Measurements from ENCODE around the gene NXPH1.
A peak's percentile ranks its signal among the peaks of the same experiment; 100 is the strongest.

NXPH1 gene

DNA sequence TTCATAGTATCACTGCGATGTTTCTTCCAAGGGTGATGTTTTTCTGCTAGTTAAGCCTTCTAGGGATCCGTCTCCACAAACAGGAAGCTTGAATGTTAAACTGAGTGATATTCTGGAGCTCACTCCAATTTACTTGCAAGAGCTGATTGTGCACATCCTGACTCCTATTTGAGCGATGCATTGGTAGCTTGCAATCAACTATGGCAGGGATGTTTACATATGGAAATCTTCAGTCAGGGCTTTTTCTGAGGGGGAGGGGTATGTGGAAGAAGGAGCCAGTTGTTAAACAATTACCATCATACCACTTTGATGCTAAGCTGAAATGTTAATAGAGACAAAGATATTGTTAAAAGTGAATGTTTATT, 43.2 kb upstream of the NXPH1 start:
- no peak overlapping the region for H3K4me3 ChIP-seq (ENCODE audit: low read length)
- TF ChIP-seq, protein P1, sequence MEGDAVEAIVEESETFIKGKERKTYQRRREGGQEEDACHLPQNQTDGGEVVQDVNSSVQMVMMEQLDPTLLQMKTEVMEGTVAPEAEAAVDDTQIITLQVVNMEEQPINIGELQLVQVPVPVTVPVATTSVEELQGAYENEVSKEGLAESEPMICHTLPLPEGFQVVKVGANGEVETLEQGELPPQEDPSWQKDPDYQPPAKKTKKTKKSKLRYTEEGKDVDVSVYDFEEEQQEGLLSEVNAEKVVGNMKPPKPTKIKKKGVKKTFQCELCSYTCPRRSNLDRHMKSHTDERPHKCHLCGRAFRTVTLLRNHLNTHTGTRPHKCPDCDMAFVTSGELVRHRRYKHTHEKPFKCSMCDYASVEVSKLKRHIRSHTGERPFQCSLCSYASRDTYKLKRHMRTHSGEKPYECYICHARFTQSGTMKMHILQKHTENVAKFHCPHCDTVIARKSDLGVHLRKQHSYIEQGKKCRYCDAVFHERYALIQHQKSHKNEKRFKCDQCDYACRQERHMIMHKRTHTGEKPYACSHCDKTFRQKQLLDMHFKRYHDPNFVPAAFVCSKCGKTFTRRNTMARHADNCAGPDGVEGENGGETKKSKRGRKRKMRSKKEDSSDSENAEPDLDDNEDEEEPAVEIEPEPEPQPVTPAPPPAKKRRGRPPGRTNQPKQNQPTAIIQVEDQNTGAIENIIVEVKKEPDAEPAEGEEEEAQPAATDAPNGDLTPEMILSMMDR (conservative IDR thresholded peaks at IDR 0.05; ENCODE audit: low read depth, low read length) = no peak
- no peak for DNase-seq (ENCODE audit: low read depth)

DNA sequence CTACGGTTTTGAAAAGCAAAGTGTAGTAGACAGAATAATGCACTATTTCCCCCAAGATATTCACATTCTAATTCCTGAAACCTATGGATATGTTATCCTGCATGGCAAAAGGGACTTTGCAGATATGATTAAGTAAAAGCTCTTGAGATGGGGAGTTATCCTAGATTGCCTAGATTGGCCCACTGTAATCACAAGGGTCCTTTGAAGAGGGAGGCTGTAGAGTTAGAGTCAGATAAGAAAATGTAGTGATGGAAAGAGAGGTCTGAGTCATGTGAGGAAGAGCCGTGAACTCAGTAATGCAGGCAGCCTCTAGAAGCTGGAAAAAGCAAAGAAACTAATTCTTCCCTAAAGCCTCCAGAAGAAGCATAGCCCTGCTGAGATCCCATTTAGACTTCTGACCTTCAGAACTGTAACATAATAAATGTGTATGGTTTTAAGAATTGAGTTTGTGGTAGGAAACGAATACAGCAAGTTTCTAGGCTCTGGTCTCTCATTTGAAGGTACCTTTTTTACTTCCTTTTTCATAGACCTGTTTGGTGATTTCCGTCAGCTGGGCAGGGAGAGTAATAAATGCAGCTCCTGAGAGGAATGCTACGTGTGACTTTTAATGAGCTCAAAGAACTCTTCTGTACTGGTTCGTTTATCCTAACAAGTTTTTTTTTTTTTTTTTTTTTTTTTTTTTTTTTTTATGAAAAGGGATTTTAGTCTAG, 41.9 kb upstream of the NXPH1 start:
- TF ChIP-seq, protein P1 (conservative IDR thresholded peaks at IDR 0.05; ENCODE audit: low read depth, low read length) = no peak
- DNase-seq (ENCODE audit: low read depth) = no peak
- no peak overlapping the region for H3K4me3 ChIP-seq (ENCODE audit: low read length)

DNA sequence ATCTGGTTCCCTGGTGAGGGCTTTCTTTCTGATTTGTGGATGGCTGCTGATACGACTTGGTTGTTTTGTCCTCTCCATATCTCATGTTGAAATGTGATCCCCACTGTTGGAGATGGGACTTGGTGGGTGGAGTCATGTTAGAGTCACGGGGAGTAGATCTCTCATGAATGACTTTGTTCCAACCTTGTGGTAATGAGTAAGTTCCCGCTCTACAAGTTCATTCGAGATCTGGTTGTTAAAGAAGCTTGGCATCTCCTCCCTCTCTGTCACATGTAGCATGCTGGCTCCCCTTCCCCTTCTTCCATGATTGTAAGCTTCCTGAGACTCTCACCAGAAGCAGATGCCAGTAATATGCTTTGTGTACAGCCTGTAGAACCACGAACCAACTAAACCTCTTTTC, 37.1 kb upstream of the NXPH1 start:
- DNase-seq (ENCODE audit: low read depth) = no peak
- H3K4me3 ChIP-seq (ENCODE audit: low read length) = no peak overlapping the region
- TF ChIP-seq, protein P1 (conservative IDR thresholded peaks at IDR 0.05; ENCODE audit: low read depth, low read length) = no peak

DNA sequence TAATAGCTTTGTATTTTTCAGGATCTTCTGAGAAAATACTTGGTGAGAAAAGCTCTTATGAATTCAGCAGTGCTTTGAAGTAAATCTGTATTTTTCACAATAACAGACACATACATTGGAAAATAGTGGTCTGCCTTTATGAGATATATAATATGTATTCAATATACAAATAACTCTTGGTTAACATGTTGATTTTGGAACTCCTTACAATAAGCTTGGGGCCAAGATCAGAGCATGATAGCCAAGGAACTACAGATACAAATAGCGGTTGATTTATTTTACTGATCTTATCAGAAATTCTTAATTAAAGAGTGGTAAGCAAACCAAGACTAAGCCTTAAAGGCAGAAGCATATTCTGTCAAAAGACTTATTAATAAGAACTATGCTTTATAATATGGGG, 24.5 kb upstream of the NXPH1 start:
- TF ChIP-seq, protein P1 (conservative IDR thresholded peaks at IDR 0.05; ENCODE audit: low read depth, low read length) = no peak
- no peak for DNase-seq (ENCODE audit: low read depth)
- no peak overlapping the region for H3K4me3 ChIP-seq (ENCODE audit: low read length)

DNA sequence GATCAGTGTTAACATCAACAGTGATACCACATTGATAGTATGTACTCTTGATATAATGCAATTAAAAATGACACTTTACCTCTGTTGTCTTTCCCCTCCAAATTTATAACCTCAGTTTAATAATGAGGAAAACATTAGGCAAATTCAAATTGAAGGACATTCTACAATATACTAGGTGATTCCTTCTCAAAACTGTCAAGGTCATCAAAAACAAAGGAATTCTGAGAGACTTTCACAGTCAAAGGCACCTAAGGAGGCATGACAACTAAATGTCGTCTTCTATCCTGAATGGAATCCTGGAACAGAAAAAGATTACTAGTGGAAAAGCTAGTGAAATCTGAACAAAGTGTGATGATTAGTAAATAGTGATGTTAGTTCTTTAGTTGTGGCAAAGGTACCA, 22.3 kb upstream of the NXPH1 start:
- TF ChIP-seq, protein P1 (conservative IDR thresholded peaks at IDR 0.05; ENCODE audit: low read depth, low read length) = no peak
- no peak for DNase-seq (ENCODE audit: low read depth)
- no peak overlapping the region for H3K4me3 ChIP-seq (ENCODE audit: low read length)

DNA sequence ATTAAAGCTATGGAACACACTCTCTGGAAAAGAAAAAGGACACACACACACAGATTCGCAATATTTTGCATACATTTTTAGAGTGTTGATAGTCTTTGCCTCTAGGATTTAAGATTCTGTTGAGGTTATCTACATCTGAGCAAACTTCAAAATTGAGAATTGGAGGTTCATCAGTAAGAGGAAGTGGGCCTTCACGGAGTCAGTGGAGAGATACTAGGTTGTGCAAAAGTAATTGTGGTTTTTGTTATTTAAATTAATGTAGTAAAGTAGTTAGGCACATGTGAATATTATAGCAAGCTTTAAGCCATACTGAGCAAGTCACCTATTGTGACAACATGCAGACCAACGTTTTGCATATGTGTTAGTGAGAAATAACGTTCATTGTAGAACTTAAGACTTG, 19.8 kb upstream of the NXPH1 start:
- TF ChIP-seq, protein P1 (conservative IDR thresholded peaks at IDR 0.05; ENCODE audit: low read depth, low read length) = no peak
- no peak overlapping the region for H3K4me3 ChIP-seq (ENCODE audit: low read length)
- no peak for DNase-seq (ENCODE audit: low read depth)

DNA sequence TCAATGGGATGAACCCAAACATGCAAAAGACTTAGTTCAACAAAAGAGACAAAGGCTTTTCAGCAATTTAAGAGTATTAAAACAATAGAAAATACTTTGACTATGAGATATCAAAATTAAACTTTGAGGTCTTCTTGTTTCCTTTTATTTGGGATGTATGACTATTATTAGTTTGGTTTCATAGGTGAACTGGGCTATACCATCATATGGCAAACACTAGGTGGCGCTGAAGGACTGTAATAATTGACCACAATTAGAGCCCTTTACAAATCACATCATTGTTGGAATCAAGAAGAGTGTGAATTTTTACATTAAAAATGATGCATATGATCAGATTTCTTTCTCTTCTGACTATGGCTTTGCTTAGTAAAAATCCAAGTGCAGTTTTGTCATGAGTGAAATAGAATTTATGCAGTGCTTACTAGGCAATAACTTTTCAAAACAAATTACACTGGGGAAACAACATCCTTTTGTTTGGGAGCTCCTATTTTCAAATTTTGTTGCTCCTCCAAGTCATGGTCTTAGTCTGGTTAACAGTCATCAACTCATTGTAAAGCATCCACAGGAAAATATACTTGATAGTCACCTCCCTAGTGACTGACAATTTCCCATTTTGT, 14.7 kb upstream of the NXPH1 start:
- TF ChIP-seq, protein P1 (conservative IDR thresholded peaks at IDR 0.05; ENCODE audit: low read depth, low read length) = peak; percentile 70
- peak; percentile 26 for DNase-seq (ENCODE audit: low read depth)
- no peak overlapping the region for H3K4me3 ChIP-seq (ENCODE audit: low read length)

Data from retinal pigment epithelial cell (primary cell).